ENCODE data around the gene CUX1.

Gene CUX1

DNA sequence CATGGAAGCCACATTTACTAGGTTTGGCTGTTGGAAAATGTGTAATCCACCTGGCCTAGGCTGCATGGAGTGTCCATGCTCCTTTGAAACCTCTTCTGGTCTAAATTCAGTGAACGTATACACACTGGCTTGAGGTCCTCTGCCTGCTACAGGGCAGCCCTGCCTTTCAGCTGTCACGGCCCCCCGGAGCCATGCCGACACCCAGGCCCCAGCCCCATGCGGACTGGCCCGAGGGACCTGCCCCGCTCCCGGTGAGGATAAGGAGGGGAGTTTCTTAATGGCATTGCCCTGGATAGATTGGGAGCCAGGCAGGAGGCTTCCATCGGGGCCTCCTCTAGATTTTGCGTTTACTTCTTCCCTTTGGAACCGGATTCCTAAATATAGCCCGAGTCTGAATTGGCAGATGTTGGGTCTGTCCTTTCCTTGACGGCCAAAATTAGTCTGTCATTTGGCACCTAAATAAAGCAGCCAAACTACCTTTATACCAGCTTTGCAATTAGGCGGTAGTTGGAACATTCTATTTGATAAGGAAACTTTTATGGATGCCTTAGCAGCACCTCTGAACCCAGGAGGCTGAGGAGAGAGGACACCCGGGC is 397.1 kb downstream of the CUX1 start:
- peaks cover 7% of the 10 kb centered on the region for H3K36me3 ChIP-seq (ENCODE audit: control insufficient read depth, insufficient read depth, low read length)
- no peaks in the 10 kb centered on the region for H3K27me3 ChIP-seq (ENCODE audit: control insufficient read depth, insufficient read depth, low read length)
- no peak overlapping the region for H3K9ac ChIP-seq (ENCODE audit: low read length)
- H3K4me1 ChIP-seq (ENCODE audit: control insufficient read depth, insufficient read depth, low read length) = no peaks in the 10 kb centered on the region
- no peak overlapping the region for H3K4me3 ChIP-seq (ENCODE audit: low read length)
- H3K27ac ChIP-seq (ENCODE audit: low read depth, low read length) = no peak overlapping the region

- Histone ChIP-seq H3K27ac (ENCODE audit: low read depth, low read length) (no peak overlapping the region), H3K36me3 (ENCODE audit: control insufficient read depth, insufficient read depth, low read length) (peaks cover 7% of the 10 kb centered on the region), H3K4me3 (ENCODE audit: low read length) (no peak overlapping the region)
Observed at GRCh38 chr7:102215256-102215655, 397.8 kb downstream of the CUX1 start.

GRCh38 chr7:102215711-102216110 is 398.3 kb downstream of the CUX1 start:
- H3K4me1 ChIP-seq (ENCODE audit: control insufficient read depth, insufficient read depth, low read length) = no peaks in the 10 kb centered on the region
- H3K27ac ChIP-seq (ENCODE audit: low read depth, low read length) = no peak overlapping the region
- H3K9ac ChIP-seq (ENCODE audit: low read length) = no peak overlapping the region
- H3K27me3 ChIP-seq (ENCODE audit: control insufficient read depth, insufficient read depth, low read length) = no peaks in the 10 kb centered on the region
- peaks cover 3% of the 10 kb centered on the region for H3K36me3 ChIP-seq (ENCODE audit: control insufficient read depth, insufficient read depth, low read length)
- no peak overlapping the region for H3K4me3 ChIP-seq (ENCODE audit: low read length)

More at GRCh38 chr7:102215256-102215655, 397.8 kb downstream of the CUX1 start:
- no peak overlapping the region for H3K9ac ChIP-seq (ENCODE audit: low read length)
- no peaks in the 10 kb centered on the region for H3K27me3 ChIP-seq (ENCODE audit: control insufficient read depth, insufficient read depth, low read length)
- no peaks in the 10 kb centered on the region for H3K4me1 ChIP-seq (ENCODE audit: control insufficient read depth, insufficient read depth, low read length)

DNA sequence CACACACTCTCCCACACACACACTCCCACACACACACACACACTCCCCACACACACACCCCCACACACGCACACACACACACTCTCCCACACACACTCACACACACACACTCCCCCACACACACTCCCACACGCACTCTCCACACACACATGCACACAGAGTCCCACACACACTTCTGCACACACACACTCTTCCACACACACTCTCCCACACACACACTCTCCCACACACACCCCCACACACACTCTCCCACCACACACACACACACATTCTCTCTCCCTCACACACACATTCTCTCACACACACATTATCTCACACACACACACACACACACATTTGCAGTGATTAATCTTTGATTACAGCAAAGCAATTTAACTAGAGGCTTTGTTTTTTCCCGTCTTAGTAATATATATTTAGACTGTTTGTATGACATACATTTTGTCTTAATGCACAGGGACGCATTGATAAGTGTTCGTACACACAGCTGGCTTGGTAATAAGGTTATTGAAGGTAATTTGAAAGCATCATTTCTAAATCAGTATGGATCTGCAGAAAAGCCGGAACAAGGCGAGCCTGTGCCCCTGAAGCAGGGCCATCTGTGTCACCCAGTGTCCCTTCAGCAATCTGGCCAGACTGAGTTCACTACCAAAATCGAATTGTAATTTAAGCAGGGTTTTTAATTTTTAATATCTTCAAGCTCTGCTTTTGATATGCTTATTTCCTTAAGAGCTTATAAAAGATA is 399.3 kb downstream of the CUX1 start:
- H3K9ac ChIP-seq (ENCODE audit: low read length) = no peak overlapping the region
- H3K36me3 ChIP-seq (ENCODE audit: control insufficient read depth, insufficient read depth, low read length) = peaks cover 3% of the 10 kb centered on the region
- H3K4me1 ChIP-seq (ENCODE audit: control insufficient read depth, insufficient read depth, low read length) = no peaks in the 10 kb centered on the region
- no peaks in the 10 kb centered on the region for H3K27me3 ChIP-seq (ENCODE audit: control insufficient read depth, insufficient read depth, low read length)
- no peak overlapping the region for H3K4me3 ChIP-seq (ENCODE audit: low read length)
- H3K27ac ChIP-seq (ENCODE audit: low read depth, low read length) = no peak overlapping the region

- no peak overlapping the region for H3K27ac ChIP-seq (ENCODE audit: low read depth, low read length)
- no peaks in the 10 kb centered on the region for H3K27me3 ChIP-seq (ENCODE audit: control insufficient read depth, insufficient read depth, low read length)
Observed at GRCh38 chr7:102220229-102220850, 402.9 kb downstream of the CUX1 start.

DNA sequence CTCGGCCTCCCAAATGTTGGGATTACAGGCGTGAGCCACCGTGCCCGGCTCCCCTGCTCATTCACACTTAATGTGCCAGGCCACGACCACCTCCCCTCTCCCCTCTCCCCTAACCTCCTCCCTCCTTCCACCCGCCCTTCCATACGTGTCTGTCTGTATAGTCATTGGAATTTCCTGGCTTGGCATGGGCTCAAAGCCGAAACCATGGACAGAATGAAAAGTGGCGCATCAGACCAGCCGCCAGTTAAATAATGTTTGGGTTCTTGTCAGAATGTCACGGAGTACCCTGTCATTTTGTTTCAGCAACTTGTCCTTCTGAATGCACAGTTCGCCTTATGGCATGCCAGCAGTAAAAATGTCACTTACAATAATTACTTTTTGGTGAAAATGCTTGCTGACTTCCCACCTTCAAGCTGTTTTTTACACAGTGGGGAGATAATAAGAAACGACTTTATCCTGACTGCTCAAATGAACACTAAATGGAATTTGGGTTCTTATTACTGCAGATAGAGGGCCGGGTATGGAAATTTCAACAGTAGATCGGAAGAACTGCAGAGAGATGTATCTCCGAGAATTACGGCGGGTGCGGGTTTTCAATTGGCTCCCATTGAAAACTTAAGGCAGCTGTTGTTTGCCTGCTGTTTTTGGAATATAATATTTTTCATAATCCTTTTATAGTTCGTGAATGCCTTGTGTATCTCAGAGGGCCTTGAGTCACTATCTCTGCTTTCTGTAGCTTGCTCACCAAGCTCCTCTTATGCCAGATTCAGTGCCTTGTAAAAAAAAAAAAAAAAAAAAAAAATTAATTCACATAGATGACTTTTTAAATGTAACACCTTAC is 403.8 kb downstream of the CUX1 start:
- H3K36me3 ChIP-seq (ENCODE audit: control insufficient read depth, insufficient read depth, low read length) = no peaks in the 10 kb centered on the region
- no peaks in the 10 kb centered on the region for H3K4me1 ChIP-seq (ENCODE audit: control insufficient read depth, insufficient read depth, low read length)
- no peak overlapping the region for H3K27ac ChIP-seq (ENCODE audit: low read depth, low read length)
- H3K27me3 ChIP-seq (ENCODE audit: control insufficient read depth, insufficient read depth, low read length) = no peaks in the 10 kb centered on the region
- H3K4me3 ChIP-seq (ENCODE audit: low read length) = no peak overlapping the region
- H3K9ac ChIP-seq (ENCODE audit: low read length) = no peak overlapping the region

More at GRCh38 chr7:102220229-102220850, 402.9 kb downstream of the CUX1 start:
- Histone ChIP-seq H3K4me3 (ENCODE audit: low read length) (no peak overlapping the region), H3K4me1 (ENCODE audit: control insufficient read depth, insufficient read depth, low read length) (no peaks in the 10 kb centered on the region), H3K9ac (ENCODE audit: low read length) (no peak overlapping the region), H3K36me3 (ENCODE audit: control insufficient read depth, insufficient read depth, low read length) (no peaks in the 10 kb centered on the region)

DNA sequence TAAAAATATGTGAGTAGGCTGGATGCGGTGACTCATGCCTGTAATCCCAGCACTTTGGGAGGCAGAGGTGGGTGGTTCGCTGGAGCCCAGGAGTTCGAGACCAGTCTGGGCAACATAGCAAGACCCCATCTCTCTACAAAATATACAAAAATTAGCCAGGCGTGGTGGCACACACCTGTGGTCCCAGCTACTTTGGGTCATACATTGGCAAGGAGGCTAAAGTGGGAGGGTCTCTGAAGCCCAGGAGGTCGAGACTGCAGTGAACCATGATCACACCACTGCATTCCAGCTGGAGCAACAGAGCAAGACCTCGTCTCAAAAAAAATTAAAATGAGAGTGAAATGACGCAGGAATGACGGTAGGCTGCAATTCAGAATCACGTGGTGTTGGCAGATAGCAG is 404.5 kb downstream of the CUX1 start:
- Histone ChIP-seq H3K27me3 (ENCODE audit: control insufficient read depth, insufficient read depth, low read length) (no peaks in the 10 kb centered on the region), H3K36me3 (ENCODE audit: control insufficient read depth, insufficient read depth, low read length) (no peaks in the 10 kb centered on the region), H3K27ac (ENCODE audit: low read depth, low read length) (no peak overlapping the region), H3K4me1 (ENCODE audit: control insufficient read depth, insufficient read depth, low read length) (no peaks in the 10 kb centered on the region), H3K4me3 (ENCODE audit: low read length) (no peak overlapping the region), H3K9ac (ENCODE audit: low read length) (no peak overlapping the region)

DNA sequence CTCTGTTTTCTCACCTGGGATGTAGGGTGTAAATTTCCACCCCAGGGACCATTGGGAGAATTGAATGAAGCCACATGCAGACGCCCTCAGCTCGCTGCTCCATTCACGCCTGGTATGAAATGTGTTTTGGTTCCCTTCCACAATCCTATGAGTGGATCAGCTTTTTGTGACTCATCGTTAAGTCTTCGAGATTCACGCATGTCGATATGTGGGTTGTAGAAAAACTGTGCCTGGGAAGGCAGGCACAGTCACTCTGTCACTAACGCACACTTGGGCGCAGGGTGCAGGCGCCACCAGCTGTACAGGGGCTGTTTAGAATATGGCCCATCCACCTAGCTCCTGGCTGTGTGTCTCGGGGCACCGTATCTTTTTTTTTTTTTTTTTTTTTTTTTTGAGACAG is 405.0 kb downstream of the CUX1 start:
- Histone ChIP-seq H3K27me3 (ENCODE audit: control insufficient read depth, insufficient read depth, low read length) (no peaks in the 10 kb centered on the region), H3K4me3 (ENCODE audit: low read length) (no peak overlapping the region), H3K4me1 (ENCODE audit: control insufficient read depth, insufficient read depth, low read length) (no peaks in the 10 kb centered on the region), H3K9ac (ENCODE audit: low read length) (no peak overlapping the region), H3K27ac (ENCODE audit: low read depth, low read length) (no peak overlapping the region), H3K36me3 (ENCODE audit: control insufficient read depth, insufficient read depth, low read length) (no peaks in the 10 kb centered on the region)

DNA sequence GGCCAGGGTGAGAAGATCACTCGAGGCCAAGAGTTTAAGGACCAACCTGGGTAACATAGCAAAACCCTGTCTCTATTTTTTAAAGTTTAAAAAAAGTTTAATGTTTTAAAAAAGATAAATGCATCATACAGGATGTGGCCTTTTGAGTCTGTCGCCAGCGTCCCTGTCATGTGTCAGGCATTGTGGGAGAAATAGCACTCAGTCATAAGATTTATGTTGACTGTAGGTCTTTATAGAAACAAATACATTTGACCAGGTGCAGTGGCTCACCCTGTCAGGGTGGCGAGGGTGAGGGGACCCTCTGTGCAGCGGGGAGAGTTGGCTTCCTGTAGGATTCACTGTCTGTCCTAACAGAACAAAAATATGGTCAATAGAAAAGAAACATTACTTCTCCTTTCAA is 405.8 kb downstream of the CUX1 start:
- Histone ChIP-seq H3K27ac (ENCODE audit: low read depth, low read length) (no peak overlapping the region), H3K4me3 (ENCODE audit: low read length) (no peak overlapping the region), H3K9ac (ENCODE audit: low read length) (no peak overlapping the region), H3K4me1 (ENCODE audit: control insufficient read depth, insufficient read depth, low read length) (no peaks in the 10 kb centered on the region), H3K27me3 (ENCODE audit: control insufficient read depth, insufficient read depth, low read length) (no peaks in the 10 kb centered on the region), H3K36me3 (ENCODE audit: control insufficient read depth, insufficient read depth, low read length) (no peaks in the 10 kb centered on the region)

GRCh38 chr7:102225025-102225424 is 407.6 kb downstream of the CUX1 start:
- Histone ChIP-seq H3K9ac (ENCODE audit: low read length) (no peak overlapping the region), H3K36me3 (ENCODE audit: control insufficient read depth, insufficient read depth, low read length) (peaks cover 7% of the 10 kb centered on the region)

GRCh38 chr7:102227371-102227770 is 409.9 kb downstream of the CUX1 start:
- no peak overlapping the region for H3K9ac ChIP-seq (ENCODE audit: low read length)
- no peak overlapping the region for H3K4me3 ChIP-seq (ENCODE audit: low read length)
- no peaks in the 10 kb centered on the region for H3K27me3 ChIP-seq (ENCODE audit: control insufficient read depth, insufficient read depth, low read length)
- H3K4me1 ChIP-seq (ENCODE audit: control insufficient read depth, insufficient read depth, low read length) = no peaks in the 10 kb centered on the region
- no peak overlapping the region for H3K27ac ChIP-seq (ENCODE audit: low read depth, low read length)
- peaks cover 8% of the 10 kb centered on the region for H3K36me3 ChIP-seq (ENCODE audit: control insufficient read depth, insufficient read depth, low read length)

More at GRCh38 chr7:102225025-102225424, 407.6 kb downstream of the CUX1 start:
- H3K4me1 ChIP-seq (ENCODE audit: control insufficient read depth, insufficient read depth, low read length) = no peaks in the 10 kb centered on the region
- H3K4me3 ChIP-seq (ENCODE audit: low read length) = no peak overlapping the region
- no peak overlapping the region for H3K27ac ChIP-seq (ENCODE audit: low read depth, low read length)
- H3K27me3 ChIP-seq (ENCODE audit: control insufficient read depth, insufficient read depth, low read length) = no peaks in the 10 kb centered on the region

GRCh38 chr7:102228935-102229334 is 411.5 kb downstream of the CUX1 start:
- Histone ChIP-seq H3K4me3 (ENCODE audit: low read length) (no peak overlapping the region), H3K27ac (ENCODE audit: low read depth, low read length) (no peak overlapping the region), H3K4me1 (ENCODE audit: control insufficient read depth, insufficient read depth, low read length) (no peaks in the 10 kb centered on the region), H3K9ac (ENCODE audit: low read length) (no peak overlapping the region), H3K36me3 (ENCODE audit: control insufficient read depth, insufficient read depth, low read length) (peaks cover 8% of the 10 kb centered on the region), H3K27me3 (ENCODE audit: control insufficient read depth, insufficient read depth, low read length) (no peaks in the 10 kb centered on the region)

Measured in rectal smooth muscle tissue (tissue), 1 donor.